ENCODE data around the gene PEF1.

PEF1 gene

GRCh38 chr1:31623365-31623764 is 21.3 kb downstream of the PEF1 start:
- no peak for DNase-seq (ENCODE audit: low spot score)
- no peak for TF ChIP-seq CTCF (conservative IDR thresholded peaks at IDR 0.05; ENCODE audit: low read depth)
- CTCF ChIA-PET: no interaction called here
- POLR2A ChIA-PET (ENCODE audit: low non-redundant PET): no interaction called here
- no peak overlapping the region for H3K27ac ChIP-seq

GRCh38 chr1:31621847-31622730 is 22.6 kb downstream of the PEF1 start:
- ChIA-PET CTCF (no interaction called here), POLR2A (ENCODE audit: low non-redundant PET) (no interaction called here)
- TF ChIP-seq CTCF (conservative IDR thresholded peaks at IDR 0.05; ENCODE audit: low read depth): no peak
- peak overlapping the region; percentile 48 for H3K27ac ChIP-seq
- DNase-seq (ENCODE audit: low spot score): no peak

- ChIA-PET POLR2A (ENCODE audit: low non-redundant PET) (no interaction called here), CTCF (no interaction called here)
- DNase-seq (ENCODE audit: low spot score): no peak
- TF ChIP-seq CTCF (conservative IDR thresholded peaks at IDR 0.05; ENCODE audit: low read depth): no peak
- no peak overlapping the region for H3K27ac ChIP-seq
Observed at GRCh38 chr1:31621498-31621820, 23.2 kb downstream of the PEF1 start.

GRCh38 chr1:31620631-31621497 is 23.8 kb downstream of the PEF1 start:
- no peak for TF ChIP-seq CTCF (conservative IDR thresholded peaks at IDR 0.05; ENCODE audit: low read depth)
- POLR2A ChIA-PET (ENCODE audit: low non-redundant PET): no interaction called here
- CTCF ChIA-PET: no interaction called here
- DNase-seq (ENCODE audit: low spot score): no peak
- no peak overlapping the region for H3K27ac ChIP-seq

GRCh38 chr1:31618916-31619846 is 25.5 kb downstream of the PEF1 start:
- POLR2A ChIA-PET (ENCODE audit: low non-redundant PET): no interaction called here
- CTCF ChIA-PET: interaction anchor here (0.6 to 1.9 kb wide), 10 partner anchors 9 to 374 kb away, joined by 3 to 10 read pairs (median 3); no protein-coding TSS in a partner anchor
- DNase-seq (ENCODE audit: low spot score): no peak
- TF ChIP-seq CTCF (conservative IDR thresholded peaks at IDR 0.05; ENCODE audit: low read depth): no peak
- H3K27ac ChIP-seq: no peak overlapping the region

Measured in RWPE1 (cell line).